ENCODE results near the gene UBE2O.

UBE2O gene

DNA sequence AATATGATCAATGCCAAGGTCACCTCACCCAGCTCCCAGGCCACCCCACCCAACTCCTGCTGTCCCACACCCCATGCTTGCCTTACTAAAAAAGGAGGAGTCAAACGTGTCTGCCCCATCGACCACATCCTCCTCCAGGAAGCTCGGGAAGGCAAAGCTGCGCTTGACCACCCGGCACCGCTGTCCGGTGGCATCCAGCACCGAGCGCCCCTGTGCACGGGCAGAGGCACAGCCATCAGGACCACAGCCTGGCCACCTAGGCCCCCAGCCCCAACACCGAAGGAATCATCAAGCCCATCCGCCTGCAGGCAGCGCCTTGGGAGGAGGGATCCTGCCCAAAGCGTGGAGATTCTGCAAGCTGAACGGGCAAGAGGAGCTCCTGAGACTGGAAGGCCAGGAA, 24.6 kb upstream of the UBE2O start:
- TF ChIP-seq ZNF274 (IDR thresholded peaks at IDR 0.05; ENCODE audit: low read depth, low read length): no peak
- H3K4me3 ChIP-seq (ENCODE audit: low read length): no peak overlapping the region

- TF ChIP-seq ZNF274 (IDR thresholded peaks at IDR 0.05; ENCODE audit: low read depth, low read length): no peak
Measured at GRCh38 chr17:76476736-76477135, 23.8 kb upstream of the UBE2O start.

DNA sequence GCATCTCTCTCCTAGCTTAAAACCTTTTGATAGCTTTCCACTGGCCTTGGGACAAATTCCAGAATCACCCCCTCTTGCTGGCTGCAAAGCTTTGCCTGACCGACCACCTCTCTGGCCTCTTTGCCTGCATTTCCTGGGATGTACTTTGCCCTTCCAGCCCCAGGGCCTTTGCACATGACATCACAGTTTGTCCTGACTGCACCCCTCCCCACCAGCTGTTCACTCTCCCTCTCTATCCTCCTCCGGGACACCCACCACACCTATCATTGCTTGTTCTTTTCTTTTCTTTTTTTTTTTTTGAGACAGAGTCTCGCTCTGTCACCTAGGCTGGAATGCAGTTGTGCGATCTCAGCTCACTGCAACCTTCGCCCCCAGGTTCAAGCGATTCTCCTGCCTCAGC, 22.4 kb upstream of the UBE2O start:
- no peak for TF ChIP-seq ZNF274 (IDR thresholded peaks at IDR 0.05; ENCODE audit: low read depth, low read length)
- H3K4me3 ChIP-seq (ENCODE audit: low read length): no peak overlapping the region

More at GRCh38 chr17:76476736-76477135, 23.8 kb upstream of the UBE2O start:
- no peak overlapping the region for H3K4me3 ChIP-seq (ENCODE audit: low read length)

DNA sequence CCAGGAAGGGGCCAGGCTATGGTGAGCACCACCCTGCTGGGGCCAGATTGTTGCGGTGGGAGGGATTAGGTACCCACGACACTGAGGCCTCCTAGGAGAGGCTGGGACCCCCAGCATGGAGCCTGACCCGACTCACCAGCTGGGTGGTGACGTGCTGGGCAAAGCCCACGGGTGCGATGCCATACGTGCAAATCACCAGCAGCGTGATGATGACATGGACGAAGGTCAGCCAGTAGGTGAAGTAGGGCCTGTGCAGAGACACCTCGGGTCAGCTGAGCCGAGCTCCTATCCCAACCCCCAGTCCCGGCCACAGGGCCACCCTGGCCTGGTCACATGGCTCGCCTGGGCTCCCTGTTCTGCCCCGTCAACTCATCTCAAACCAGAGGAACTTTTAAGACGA, 21.9 kb upstream of the UBE2O start:
- H3K4me3 ChIP-seq (ENCODE audit: low read length): no peak overlapping the region
- TF ChIP-seq ZNF274 (IDR thresholded peaks at IDR 0.05; ENCODE audit: low read depth, low read length): no peak

DNA sequence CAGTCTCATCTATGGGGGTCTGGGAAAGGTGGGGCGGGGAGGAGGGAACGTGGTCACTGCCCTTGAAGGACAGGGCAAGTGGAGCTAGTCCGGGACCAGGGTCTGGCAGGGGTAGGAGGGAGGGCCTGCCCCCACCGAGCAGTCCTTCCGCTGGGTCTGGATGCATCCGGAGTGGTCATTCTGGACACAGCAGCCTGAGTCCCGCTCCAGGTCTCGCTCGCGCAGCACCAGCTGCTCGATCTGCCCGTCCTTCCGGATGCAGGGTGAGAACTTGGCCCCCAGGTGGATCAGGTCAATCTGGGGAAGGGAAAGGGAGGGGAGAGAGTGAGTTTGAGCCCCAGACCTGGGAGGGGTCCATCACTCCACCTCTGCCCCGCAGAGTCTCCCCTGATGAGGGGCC, 21.3 kb upstream of the UBE2O start:
- no peak for TF ChIP-seq ZNF274 (IDR thresholded peaks at IDR 0.05; ENCODE audit: low read depth, low read length)
- H3K4me3 ChIP-seq (ENCODE audit: low read length): no peak overlapping the region

DNA sequence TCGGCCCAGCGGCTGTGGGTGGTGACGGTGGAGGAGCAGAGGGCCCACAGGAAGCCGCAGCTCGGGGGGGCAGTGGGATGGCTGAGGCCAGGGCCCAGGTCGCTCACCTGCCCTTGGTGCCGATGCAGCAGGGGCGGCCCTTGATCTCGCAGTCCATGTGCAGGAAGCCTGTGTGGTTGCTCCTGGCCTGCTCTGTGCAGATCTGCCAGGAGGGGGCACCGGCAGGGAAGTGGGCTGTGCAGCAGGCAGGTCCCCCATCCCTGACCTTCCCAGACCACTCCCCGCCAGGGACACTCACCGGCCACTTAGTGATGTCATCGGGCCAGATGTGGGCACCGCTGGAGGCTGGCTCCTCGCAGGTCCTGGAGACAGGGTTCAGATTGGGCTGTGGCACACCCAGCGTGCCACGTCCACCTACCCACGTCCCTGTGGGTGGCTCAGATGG, 20.6 kb upstream of the UBE2O start:
- no peak overlapping the region for H3K4me3 ChIP-seq (ENCODE audit: low read length)
- TF ChIP-seq ZNF274 (IDR thresholded peaks at IDR 0.05; ENCODE audit: low read depth, low read length): no peak

- H3K4me3 ChIP-seq (ENCODE audit: low read length): no peak overlapping the region
- no peak for TF ChIP-seq ZNF274 (IDR thresholded peaks at IDR 0.05; ENCODE audit: low read depth, low read length)
Measured at GRCh38 chr17:76472726-76473125, 19.8 kb upstream of the UBE2O start.

GRCh38 chr17:76472258-76472645, 19.3 kb upstream of the UBE2O start:
- TF ChIP-seq ZNF274 (IDR thresholded peaks at IDR 0.05; ENCODE audit: low read depth, low read length): no peak
- H3K4me3 ChIP-seq (ENCODE audit: low read length): no peak overlapping the region

GRCh38 chr17:76471498-76472257, 18.7 kb upstream of the UBE2O start:
- no peak for TF ChIP-seq ZNF274 (IDR thresholded peaks at IDR 0.05; ENCODE audit: low read depth, low read length)
- H3K4me3 ChIP-seq (ENCODE audit: low read length): no peak overlapping the region

DNA sequence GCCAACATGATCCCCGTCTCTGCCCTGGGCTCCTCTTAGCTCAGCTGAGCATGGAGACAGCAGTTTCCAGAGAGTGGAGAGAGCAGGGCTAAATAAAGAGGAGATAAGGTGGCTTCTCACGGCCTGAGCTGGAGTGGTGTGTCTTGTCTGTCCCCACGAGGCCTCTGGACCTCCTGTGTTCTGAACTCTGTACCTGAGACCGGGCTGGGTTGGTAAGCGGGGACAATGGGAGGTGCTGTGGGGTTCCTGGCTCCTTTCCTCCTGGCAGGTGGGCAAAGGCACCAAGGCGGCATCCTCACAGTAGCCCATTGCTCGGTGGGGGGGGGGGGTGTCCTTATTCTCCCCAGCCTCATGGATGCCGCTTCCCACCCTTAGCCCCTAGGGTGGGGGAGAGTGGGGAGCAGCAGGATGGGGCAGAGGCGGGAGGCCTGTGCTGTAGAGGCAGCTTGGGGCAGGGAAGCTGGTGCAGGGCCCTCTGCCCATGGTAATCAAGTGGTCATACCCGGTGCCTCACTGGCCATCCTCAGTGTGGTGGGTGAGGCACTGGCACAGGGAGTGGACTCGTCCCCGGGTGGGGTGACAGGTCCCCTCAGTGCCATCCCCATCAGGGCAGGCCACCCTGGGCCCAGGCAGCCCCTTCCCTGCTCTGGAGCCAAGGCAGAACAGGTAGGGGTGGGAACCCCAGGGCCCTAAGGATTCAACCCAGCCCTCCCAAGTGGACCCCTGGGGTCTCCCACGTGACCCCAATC, 17.2 kb upstream of the UBE2O start:
- no peak overlapping the region for H3K4me3 ChIP-seq (ENCODE audit: low read length)
- TF ChIP-seq ZNF274 (IDR thresholded peaks at IDR 0.05; ENCODE audit: low read depth, low read length): no peak

DNA sequence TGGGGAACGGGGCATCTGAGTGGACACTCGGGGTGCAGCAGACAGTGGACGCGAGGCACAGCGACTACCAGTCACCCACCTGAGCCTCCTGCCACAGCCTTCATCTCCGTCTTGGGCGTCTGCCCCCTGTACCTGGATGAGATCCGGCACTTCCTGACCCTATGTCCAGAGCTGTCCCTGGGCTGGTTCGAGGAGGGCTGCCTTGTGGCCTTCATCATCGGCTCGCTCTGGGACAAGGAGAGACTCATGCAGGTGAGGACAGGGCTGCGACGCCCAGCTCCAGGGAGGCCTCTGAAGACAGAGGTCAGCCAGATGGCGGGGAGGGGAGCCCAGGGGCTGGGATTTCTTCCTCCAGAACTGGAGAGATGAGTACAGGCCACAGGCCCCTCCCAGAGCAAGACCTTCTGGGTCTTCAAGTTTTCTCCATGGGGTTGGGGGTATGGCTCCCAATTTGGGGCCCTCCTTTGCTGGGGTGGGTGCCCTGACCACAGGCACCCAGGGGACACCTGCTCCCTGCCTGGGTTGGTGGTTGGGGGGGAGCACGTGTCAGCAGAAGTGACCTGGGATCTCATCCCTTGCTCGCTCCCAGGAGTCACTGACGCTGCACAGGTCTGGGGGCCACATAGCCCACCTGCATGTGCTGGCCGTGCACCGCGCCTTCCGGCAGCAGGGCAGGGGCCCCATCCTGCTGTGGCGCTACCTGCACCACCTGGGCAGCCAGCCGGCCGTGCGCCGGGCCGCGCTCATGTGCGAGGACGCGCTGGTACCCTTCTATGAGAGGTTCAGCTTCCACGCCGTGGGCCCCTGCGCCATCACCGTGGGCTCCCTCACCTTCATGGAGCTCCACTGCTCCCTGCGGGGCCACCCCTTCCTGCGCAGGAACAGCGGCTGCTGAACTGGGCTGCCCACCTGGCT, 16.4 kb upstream of the UBE2O start:
- no peak overlapping the region for H3K4me3 ChIP-seq (ENCODE audit: low read length)
- TF ChIP-seq ZNF274 (IDR thresholded peaks at IDR 0.05; ENCODE audit: low read depth, low read length): no peak

DNA sequence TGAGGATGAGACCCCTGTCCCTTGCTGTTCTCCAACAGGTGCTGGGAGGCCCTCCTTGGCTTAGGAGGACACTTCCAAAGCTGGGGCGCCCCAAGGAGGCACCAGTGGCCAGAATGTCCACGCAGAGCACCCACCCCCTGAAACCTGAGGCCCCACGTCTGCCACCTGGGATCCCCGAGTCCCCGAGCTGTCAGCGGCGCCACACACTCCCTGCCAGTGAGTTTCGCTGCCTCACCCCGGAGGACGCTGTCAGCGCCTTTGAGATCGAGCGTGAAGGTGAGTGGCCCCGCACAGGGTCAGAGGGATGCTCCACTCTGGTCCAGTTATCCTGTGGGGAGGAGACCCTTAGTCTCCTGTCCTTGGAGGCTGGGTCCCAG, 15.7 kb upstream of the UBE2O start:
- no peak overlapping the region for H3K4me3 ChIP-seq (ENCODE audit: low read length)
- TF ChIP-seq ZNF274 (IDR thresholded peaks at IDR 0.05; ENCODE audit: low read depth, low read length): no peak

- H3K4me3 ChIP-seq (ENCODE audit: low read length): no peak overlapping the region
- no peak for TF ChIP-seq ZNF274 (IDR thresholded peaks at IDR 0.05; ENCODE audit: low read depth, low read length)
Measured at GRCh38 chr17:76467809-76468633, 15.1 kb upstream of the UBE2O start.
